A673 (cell line): ENCODE results near the gene SRMS. TPM values are rescaled to one million over a fixed set of nuclear protein-coding genes. Genes with fewer than 3 reads are reported as not detected.

Source experiments
- BruUV-seq: library from RNA; stranded (reverse); fragments of 400-500 nt; replicated peaks from 2 replicates; lab custom pipeline; 2021; lab: Mats Ljungman, UMichigan
- CTCF ChIA-PET: fragments of 300-600 bp; sonication (Branson Sonifier 250); formaldehyde crosslinking; loops from one replicate; lab custom pipeline; 2022; ENCODE audit warnings: antibody characterized with exemption; lab: Charles Lee
- POLR2A ChIA-PET: fragments of 300-600 bp; sonication (Branson Sonifier 250); formaldehyde crosslinking; loops from one replicate; lab custom pipeline; 2022; ENCODE audit warnings: antibody characterized with exemption; ENCODE audit not compliant: low non-redundant PET; lab: Charles Lee
- DNase-seq: peaks from one replicate; pipeline ENCODE4 v3.0.0-alpha.2; 2015; ENCODE audit warnings: low spot score
- H3K27ac ChIP-seq: fragments of 200-600 bp; sonication (generic); 2 replicates; pipeline ENCODE4 v1.5.1; 2016; ENCODE audit warnings: mixed run types, low read depth, mild to moderate bottlenecking, mixed read lengths, antibody characterized with exemption, low read length; ENCODE audit not compliant: poor library complexity, severe bottlenecking
- H3K27me3 ChIP-seq: fragments of 200-600 bp; sonication (generic); replicated peaks from 2 replicates; pipeline ENCODE4 v1.6.1; 2017; ENCODE audit warnings: mixed run types, low read depth, mild to moderate bottlenecking, mixed read lengths, antibody characterized with exemption, low read length; ENCODE audit not compliant: insufficient read depth, poor library complexity
- H3K36me3 ChIP-seq: fragments of 200-600 bp; sonication (generic); 2 replicates; pipeline ENCODE4 v1.6.1; 2016; ENCODE audit warnings: mixed run types, mild to moderate bottlenecking, mixed read lengths, antibody characterized with exemption, low read length; ENCODE audit not compliant: insufficient read depth, poor library complexity, severe bottlenecking
- H3K4me1 ChIP-seq: fragments of 200-600 bp; sonication (generic); 2 replicates; pipeline ENCODE4 v1.6.1; 2017; ENCODE audit warnings: mixed run types, mild to moderate bottlenecking, mixed read lengths, antibody characterized with exemption, low read length; ENCODE audit not compliant: insufficient read depth, poor library complexity, severe bottlenecking
- H3K4me3 ChIP-seq: fragments of 200-600 bp; sonication (generic); 2 replicates; pipeline ENCODE4 v1.5.1; 2016; ENCODE audit warnings: low read depth, mixed run types, mild to moderate bottlenecking, mixed read lengths, low read length; ENCODE audit not compliant: poor library complexity, severe bottlenecking
- H3K9me3 ChIP-seq: fragments of 200-600 bp; sonication (generic); 2 replicates; pipeline ENCODE4 v1.6.1; 2016; ENCODE audit warnings: mixed run types, low read depth, mild to moderate bottlenecking, mixed read lengths, antibody characterized with exemption, low read length; ENCODE audit not compliant: poor library complexity, severe bottlenecking
- CTCF ChIP-seq: fragments of 300-800, 200-600 bp; sonication (generic); conservative IDR thresholded peaks from 2 replicates; pipeline ENCODE4 v1.5.1; 2017; ENCODE audit warnings: low read depth, mild to moderate bottlenecking, antibody characterized with exemption, low read length, moderate library complexity, mixed read lengths
- EZH2 ChIP-seq: fragments of 200-600 bp; sonication (generic); IDR thresholded peaks from 2 replicates; pipeline ENCODE4 v1.6.1; 2017; ENCODE audit warnings: borderline replicate concordance, low read depth, mild to moderate bottlenecking, mixed read lengths, antibody characterized with exemption, low read length; ENCODE audit not compliant: poor library complexity, severe bottlenecking
- intact Hi-C: fragments of 100-400 bp; cut with micrococcal nuclease; formaldehyde crosslinking; loops from one replicate; pipeline ENCODE4 v1.10.0; 2022; ENCODE audit not compliant: unreplicated experiment
- total RNA-seq: library from RNA; stranded (reverse); gene quantifications from 2 replicates; pipeline ENCODE4 v1.2.3, GENCODE V29; 2021

The SRMS gene
- total RNA-seq, 1 experiment from 2014 or later, result not detected

- ChIA-PET POLR2A (interaction anchor here (0.5 kb wide), 1 partner anchor 34 kb away, joined by 3 read pairs; no protein-coding TSS in a partner anchor), CTCF (no interaction called here)
- no peaks in the 10 kb centered on the region for H3K27me3 ChIP-seq
- no peaks in the 10 kb centered on the region for H3K4me1 ChIP-seq
- no peaks in the 10 kb centered on the region for H3K9me3 ChIP-seq
- DNase-seq, result no peak
- no peaks in the 10 kb centered on the region for H3K36me3 ChIP-seq
- H3K4me3 ChIP-seq, result no peak overlapping the region
- intact Hi-C loops, result no loop called here
- no peak for TF ChIP-seq CTCF
- TF ChIP-seq EZH2, result no peak
- no TSS peak for BruUV-seq
- no peak overlapping the region for H3K27ac ChIP-seq
Measured at GRCh38 chr20:63565021-63565698, 17.6 kb upstream of the SRMS start.

GRCh38 chr20:63564036-63564810, 16.7 kb upstream of the SRMS start:
- Histone ChIP-seq H3K27me3 (no peaks in the 10 kb centered on the region), H3K4me1 (no peaks in the 10 kb centered on the region), H3K27ac (no peak overlapping the region), H3K4me3 (no peak overlapping the region), H3K36me3 (no peaks in the 10 kb centered on the region), H3K9me3 (no peaks in the 10 kb centered on the region)
- intact Hi-C loops, result no loop called here
- ChIA-PET POLR2A (no interaction called here), CTCF (no interaction called here)
- no peak for TF ChIP-seq EZH2
- TF ChIP-seq CTCF, result no peak
- BruUV-seq, result no TSS peak
- no peak for DNase-seq

GRCh38 chr20:63563225-63563935, 15.8 kb upstream of the SRMS start:
- CTCF ChIA-PET, result no interaction called here
- no peaks in the 10 kb centered on the region for H3K4me1 ChIP-seq
- BruUV-seq, result no TSS peak
- POLR2A ChIA-PET, result interaction anchor here (0.6 kb wide), 1 partner anchor 255 kb away, joined by 5 read pairs; no protein-coding TSS in a partner anchor
- no peak overlapping the region for H3K4me3 ChIP-seq
- no peaks in the 10 kb centered on the region for H3K27me3 ChIP-seq
- intact Hi-C loops, result no loop called here
- TF ChIP-seq CTCF (no peak), EZH2 (no peak)
- H3K36me3 ChIP-seq, result no peaks in the 10 kb centered on the region
- no peaks in the 10 kb centered on the region for H3K9me3 ChIP-seq
- no peak for DNase-seq
- no peak overlapping the region for H3K27ac ChIP-seq
